ENCODE data around the gene VWA1. TPM values are rescaled to one million over a fixed set of nuclear protein-coding genes. Genes with fewer than 3 reads are reported as not detected.

Gene VWA1
- 100 to 1,000 TPM in 1 of 6 experiments, 10 to 100 TPM in 5; 39.5 to 195 (median 78.7) TPM for total RNA-seq
- long read RNA-seq, partial matches to known transcripts, result 0 of 4 reads
- long read RNA-seq, other reads (novel, unspliced or antisense), result 4 of 4 reads

- peak; percentile 78 to 85 (median 80) for DNase-seq
- Histone ChIP-seq H3K4me3 (peak within 1 kb of the TSS; percentile 50 to 58 (median 54)), H3K9me3 (no peaks in the 10 kb centered on the region), H3K36me3 (no peaks in the 10 kb centered on the region), H3K27ac (peak within 1 kb of the TSS; percentile 53 to 84 (median 69)), H3K27me3 (no peaks in the 10 kb centered on the region), H3K4me1 (peaks cover 0 to 83% (median 35%) of the 10 kb centered on the region in 4 donors)
- intact Hi-C loops (cut with DNase I), result no loop called here
- ATAC-seq, result peak; percentile 21 to 48 (median 40)
- TF ChIP-seq POLR2A (IDR thresholded peaks at IDR 0.05), result peak; percentile 63
- no peak for TF ChIP-seq CTCF (IDR thresholded peaks at IDR 0.05)
- 42% methylated on average over 13 of the region's 89 CpGs for WGBS (ENCODE audit: insufficient coverage, low coverage, low lambda C conversion rate, missing lambda C conversion rate)
Measured at GRCh38 chr1:1435106-1435903, at the start of gene VWA1. TSS of gene VWA1 (plus strand) at chr1:1435690. CDS start at chr1:1435749, 59 bp downstream.

- Histone ChIP-seq H3K27ac (no peak overlapping the region), H3K9me3 (no peaks in the 10 kb centered on the region), H3K4me3 (no peak overlapping the region), H3K36me3 (peaks cover 22 to 54% (median 40%) of the 10 kb centered on the region in 4 donors), H3K4me1 (peaks cover 0 to 16% (median 0%) of the 10 kb centered on the region in 4 donors), H3K27me3 (no peaks in the 10 kb centered on the region)
- intact Hi-C loops (cut with DNase I), result no loop called here
- DNase-seq (no peak), ATAC-seq (no peak)
- 87% methylated on average over 3 of the region's 8 CpGs for WGBS (ENCODE audit: insufficient coverage, low coverage, low lambda C conversion rate, missing lambda C conversion rate)
- TF ChIP-seq POLR2A (IDR thresholded peaks at IDR 0.05), result no peak
Measured at GRCh38 chr1:1385931-1386330, 49.6 kb upstream of the VWA1 start.

GRCh38 chr1:1387098-1388077 is 48.1 kb upstream of the VWA1 start:
- intact Hi-C loops (cut with DNase I), result no loop called here
- H3K27me3 ChIP-seq, result no peaks in the 10 kb centered on the region
- DNase-seq, result no peak
- H3K4me1 ChIP-seq, result peaks cover 0 to 16% (median 0%) of the 10 kb centered on the region in 4 donors
- no peak overlapping the region for H3K27ac ChIP-seq
- whole genome bisulfite sequencing (ENCODE audit: insufficient coverage, low coverage, low lambda C conversion rate, missing lambda C conversion rate), result 94% methylated on average over 28 of the region's 50 CpGs
- peaks cover 28 to 68% (median 48%) of the 10 kb centered on the region in 4 donors for H3K36me3 ChIP-seq
- H3K4me3 ChIP-seq, result no peak overlapping the region
- peak in 1 of 4 donors; percentile 36 for ATAC-seq
- TF ChIP-seq CTCF (IDR thresholded peaks at IDR 0.05) (no peak), POLR2A (IDR thresholded peaks at IDR 0.05) (no peak)
- no peaks in the 10 kb centered on the region for H3K9me3 ChIP-seq

GRCh38 chr1:1388078-1388472 is 47.4 kb upstream of the VWA1 start:
- ATAC-seq, result no peak
- no peaks in the 10 kb centered on the region for H3K9me3 ChIP-seq
- peaks cover 0 to 12% (median 0%) of the 10 kb centered on the region in 4 donors for H3K4me1 ChIP-seq
- TF ChIP-seq POLR2A (IDR thresholded peaks at IDR 0.05), result no peak
- no peak for TF ChIP-seq CTCF (IDR thresholded peaks at IDR 0.05)
- DNase-seq, result no peak
- intact Hi-C loops (cut with DNase I), result no loop called here
- H3K4me3 ChIP-seq, result no peak overlapping the region
- 94% methylated on average over 5 of the region's 16 CpGs for WGBS (ENCODE audit: insufficient coverage, low coverage, low lambda C conversion rate, missing lambda C conversion rate)
- no peak overlapping the region for H3K27ac ChIP-seq
- no peaks in the 10 kb centered on the region for H3K27me3 ChIP-seq
- peaks cover 29 to 75% (median 55%) of the 10 kb centered on the region in 4 donors for H3K36me3 ChIP-seq
